ENCODE results near the gene DGKD. TPM values are rescaled to one million over a fixed set of nuclear protein-coding genes. Genes with fewer than 3 reads are reported as not detected.

DGKD gene
- polyA plus RNA-seq, 3 donors, result 14.5 to 67.5 (median 16.6) TPM

DNA sequence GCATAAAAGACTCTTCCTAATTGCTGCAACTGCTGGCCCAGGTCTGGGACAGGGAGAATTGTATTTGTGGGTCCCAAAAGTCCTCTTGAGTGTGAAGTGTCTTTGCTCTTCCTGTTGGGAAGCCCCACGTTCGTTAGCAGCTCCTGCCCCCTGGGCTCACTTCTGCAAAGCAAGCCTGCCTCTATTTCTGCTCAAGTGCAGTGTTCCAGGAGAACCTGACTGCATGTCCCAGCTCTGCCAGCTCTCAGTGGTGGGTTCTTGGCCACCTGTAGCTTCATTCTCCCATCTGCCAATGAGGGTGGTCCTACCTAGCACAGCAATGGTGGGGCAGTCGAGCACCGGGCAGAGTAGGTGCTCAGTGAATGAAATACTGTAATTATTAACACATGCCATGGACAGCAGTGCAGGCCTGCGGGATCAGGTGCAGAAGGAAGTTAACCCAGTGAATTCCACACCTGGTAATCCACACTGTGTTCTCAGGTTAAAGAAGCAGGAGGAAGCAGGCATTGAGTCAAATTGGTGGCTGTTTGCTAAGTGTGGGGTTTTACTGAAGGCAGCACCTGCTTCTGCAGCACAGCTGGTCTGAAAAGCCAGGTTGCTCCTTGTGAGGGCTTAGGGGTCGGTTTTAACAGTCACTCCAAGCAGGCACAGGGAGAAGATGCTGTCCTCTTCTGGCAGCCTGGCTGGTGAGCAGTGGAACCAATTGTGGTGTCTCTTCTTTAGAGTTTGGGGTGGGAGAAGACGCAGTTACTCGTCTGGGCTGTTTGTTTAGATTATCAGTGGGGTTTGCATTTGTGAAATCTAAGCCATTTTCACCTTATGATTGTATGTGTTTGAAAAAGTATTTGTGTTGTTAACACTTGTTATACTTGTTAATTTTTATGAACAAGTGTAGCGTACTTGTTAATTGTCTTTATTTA is 54.3 kb downstream of the DGKD start:
- Mint-ChIP-seq H3K27me3 (ENCODE audit: low read depth in 3 of 3) (no peaks in the 10 kb centered on the region), H3K4me1 (peaks cover 3% of the 10 kb centered on the region), H3K27ac (peak overlapping the region in 5 of 7 donors; percentile 18 to 78 (median 60)), H3K4me3 (no peak overlapping the region), H3K9me3 (peaks cover 13 to 23% (median 20%) of the 10 kb centered on the region in 7 donors), H3K36me3 (peaks cover 68 to 88% of the 10 kb centered on the region in 2 donors)
- Histone ChIP-seq H3K4me3 (replicated peaks in 1 of 3; ENCODE audit: low read depth in 2 of 3, low read length in 3 of 3) (no peak overlapping the region), H3K4me2 (replicated peaks; ENCODE audit: extremely low read depth, low read length, poor library complexity, severe bottlenecking) (no peak overlapping the region), H3K79me2 (ENCODE audit: insufficient read depth, low read length) (peaks cover 80% of the 10 kb centered on the region), H3K4me1 (ENCODE audit: control insufficient read depth in 1 of 2, insufficient read depth in 2 of 2, low read length in 2 of 2) (no peaks in the 10 kb centered on the region), H3K27me3 (ENCODE audit: control insufficient read depth in 2 of 2, insufficient read depth in 2 of 2, low read length in 2 of 2) (no peaks in the 10 kb centered on the region), H3K36me3 (replicated peaks in 1 of 2; ENCODE audit: control insufficient read depth in 1 of 2, insufficient read depth in 2 of 2, low read length in 2 of 2) (peaks cover 41 to 98% of the 10 kb centered on the region in 2 donors), H3K27ac (ENCODE audit: low read depth in 1 of 2, low read length in 2 of 2) (no peak overlapping the region), H4K20me1 (ENCODE audit: insufficient read depth, low read length) (peaks cover 73% of the 10 kb centered on the region), H2AFZ (ENCODE audit: insufficient read depth, low read depth, low read length, poor library complexity, severe bottlenecking) (no peak overlapping the region), H3K9me3 (replicated peaks in 1 of 2; ENCODE audit: control insufficient read depth in 1 of 2, insufficient read depth in 1 of 2, low read length in 2 of 2) (peaks cover 4 to 26% of the 10 kb centered on the region in 2 donors), H3K9ac (ENCODE audit: insufficient read depth, low read length, poor library complexity, severe bottlenecking) (no peak overlapping the region)
- WGBS (ENCODE audit: insufficient coverage), result 29% methylated on average over 3 of the region's 9 CpGs
- intact Hi-C loops (cut with micrococcal nuclease), result no loop called here
- DNase-seq, result no peak
- no peak for TF ChIP-seq CTCF (IDR thresholded peaks at IDR 0.05)

- Mint-ChIP-seq H3K36me3 (peaks cover 69 to 91% of the 10 kb centered on the region in 2 donors), H3K27me3 (ENCODE audit: low read depth in 3 of 3) (no peaks in the 10 kb centered on the region), H3K9me3 (peaks cover 13 to 23% (median 20%) of the 10 kb centered on the region in 7 donors), H3K4me3 (no peak overlapping the region), H3K27ac (peak overlapping the region in 3 of 7 donors; percentile 15 to 64 (median 60)), H3K4me1 (peaks cover 3% of the 10 kb centered on the region)
- H3K9me3 ChIP-seq (replicated peaks in 1 of 2; ENCODE audit: control insufficient read depth in 1 of 2, insufficient read depth in 1 of 2, low read length in 2 of 2), result peaks cover 4 to 26% of the 10 kb centered on the region in 2 donors
- H3K27ac ChIP-seq (ENCODE audit: low read depth in 1 of 2, low read length in 2 of 2), result no peak overlapping the region
- H3K79me2 ChIP-seq (ENCODE audit: insufficient read depth, low read length), result peaks cover 84% of the 10 kb centered on the region
- no peak overlapping the region for H2AFZ ChIP-seq (ENCODE audit: insufficient read depth, low read depth, low read length, poor library complexity, severe bottlenecking)
- peaks cover 77% of the 10 kb centered on the region for H4K20me1 ChIP-seq (ENCODE audit: insufficient read depth, low read length)
- H3K4me1 ChIP-seq (ENCODE audit: control insufficient read depth in 1 of 2, insufficient read depth in 2 of 2, low read length in 2 of 2), result no peaks in the 10 kb centered on the region
- no peak overlapping the region for H3K9ac ChIP-seq (ENCODE audit: insufficient read depth, low read length, poor library complexity, severe bottlenecking)
- no peak for TF ChIP-seq CTCF (IDR thresholded peaks at IDR 0.05)
- H3K4me3 ChIP-seq (replicated peaks in 1 of 3; ENCODE audit: low read depth in 2 of 3, low read length in 3 of 3), result no peak overlapping the region
- no peak overlapping the region for H3K4me2 ChIP-seq (replicated peaks; ENCODE audit: extremely low read depth, low read length, poor library complexity, severe bottlenecking)
- no CpG with 5 or more reads among the region's 6 CpGs for WGBS (ENCODE audit: insufficient coverage)
- intact Hi-C loops (cut with micrococcal nuclease), result no loop called here
- peaks cover 45 to 98% of the 10 kb centered on the region in 2 donors for H3K36me3 ChIP-seq (replicated peaks in 1 of 2; ENCODE audit: control insufficient read depth in 1 of 2, insufficient read depth in 2 of 2, low read length in 2 of 2)
- no peaks in the 10 kb centered on the region for H3K27me3 ChIP-seq (ENCODE audit: control insufficient read depth in 2 of 2, insufficient read depth in 2 of 2, low read length in 2 of 2)
- DNase-seq, result no peak
Observed at GRCh38 chr2:233409286-233409991, 55.1 kb downstream of the DGKD start.
